ENCODE data around the gene TMEM135.
"Not testable (repeated sequence)": the region's sequence is repeated elsewhere in the genome, so short reads cannot be mapped to it uniquely, and the experiment has no call there.

Gene TMEM135

DNA sequence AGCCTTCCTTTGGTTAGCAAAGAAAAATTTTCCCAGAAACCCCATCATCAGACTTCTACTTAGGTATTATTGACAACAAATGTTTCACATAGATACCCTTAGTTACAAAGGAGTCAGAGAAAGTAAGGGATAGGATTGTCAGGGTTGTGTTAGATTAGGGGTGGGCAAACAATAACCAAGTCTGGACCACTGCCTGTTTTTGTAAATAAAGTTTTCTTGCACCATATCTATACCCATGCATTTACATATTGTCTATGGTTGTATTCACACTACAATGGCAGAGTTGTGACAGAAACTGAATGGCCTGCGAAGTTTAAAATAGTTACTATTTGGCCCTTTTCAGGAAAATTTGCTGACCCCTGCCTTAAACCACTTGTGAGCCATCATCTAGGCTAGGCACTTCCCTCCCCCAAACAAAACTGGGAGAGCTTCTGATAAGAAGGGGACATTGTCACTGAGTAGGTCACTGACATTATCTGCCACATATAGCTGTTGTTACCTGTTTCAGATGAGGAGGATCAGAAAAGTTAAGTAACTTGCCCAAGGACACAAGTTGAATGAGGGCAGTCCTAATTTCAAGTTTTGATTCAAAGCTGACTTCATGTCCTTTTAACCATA lies 40.7 kb upstream of the TMEM135 start:
- DNase-seq (ENCODE audit: low read depth), result no peak

DNA sequence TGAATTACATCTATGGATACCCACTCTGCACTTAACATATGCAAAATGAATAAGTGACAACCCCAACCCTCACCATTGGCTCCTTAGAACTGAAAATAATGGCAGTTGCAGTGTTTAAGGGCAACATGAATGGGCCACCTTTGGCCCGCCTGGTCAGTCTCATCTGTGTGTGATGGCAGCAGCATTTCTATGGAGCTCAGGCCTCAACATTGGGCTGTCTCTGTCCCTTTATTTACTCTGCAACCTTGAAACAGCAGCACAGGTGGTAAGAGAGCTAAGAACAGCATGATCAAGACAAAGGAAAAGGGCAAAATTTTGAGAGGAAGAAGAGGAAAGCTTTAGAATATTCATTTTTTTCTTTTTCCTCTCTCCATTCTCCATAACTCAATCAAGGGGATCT lies 38.3 kb upstream of the TMEM135 start:
- DNase-seq (ENCODE audit: low read depth), result no peak
- no peak overlapping the region for H3K4me3 ChIP-seq (ENCODE audit: low read length)
- TF ChIP-seq, protein P1, sequence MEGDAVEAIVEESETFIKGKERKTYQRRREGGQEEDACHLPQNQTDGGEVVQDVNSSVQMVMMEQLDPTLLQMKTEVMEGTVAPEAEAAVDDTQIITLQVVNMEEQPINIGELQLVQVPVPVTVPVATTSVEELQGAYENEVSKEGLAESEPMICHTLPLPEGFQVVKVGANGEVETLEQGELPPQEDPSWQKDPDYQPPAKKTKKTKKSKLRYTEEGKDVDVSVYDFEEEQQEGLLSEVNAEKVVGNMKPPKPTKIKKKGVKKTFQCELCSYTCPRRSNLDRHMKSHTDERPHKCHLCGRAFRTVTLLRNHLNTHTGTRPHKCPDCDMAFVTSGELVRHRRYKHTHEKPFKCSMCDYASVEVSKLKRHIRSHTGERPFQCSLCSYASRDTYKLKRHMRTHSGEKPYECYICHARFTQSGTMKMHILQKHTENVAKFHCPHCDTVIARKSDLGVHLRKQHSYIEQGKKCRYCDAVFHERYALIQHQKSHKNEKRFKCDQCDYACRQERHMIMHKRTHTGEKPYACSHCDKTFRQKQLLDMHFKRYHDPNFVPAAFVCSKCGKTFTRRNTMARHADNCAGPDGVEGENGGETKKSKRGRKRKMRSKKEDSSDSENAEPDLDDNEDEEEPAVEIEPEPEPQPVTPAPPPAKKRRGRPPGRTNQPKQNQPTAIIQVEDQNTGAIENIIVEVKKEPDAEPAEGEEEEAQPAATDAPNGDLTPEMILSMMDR (conservative IDR thresholded peaks at IDR 0.05; ENCODE audit: low read length), result no peak

More for the DNA sequence above, 40.7 kb upstream of the TMEM135 start:
- TF ChIP-seq, protein P1 (conservative IDR thresholded peaks at IDR 0.05; ENCODE audit: low read length), result no peak
- H3K4me3 ChIP-seq (ENCODE audit: low read length), result no peak overlapping the region

DNA sequence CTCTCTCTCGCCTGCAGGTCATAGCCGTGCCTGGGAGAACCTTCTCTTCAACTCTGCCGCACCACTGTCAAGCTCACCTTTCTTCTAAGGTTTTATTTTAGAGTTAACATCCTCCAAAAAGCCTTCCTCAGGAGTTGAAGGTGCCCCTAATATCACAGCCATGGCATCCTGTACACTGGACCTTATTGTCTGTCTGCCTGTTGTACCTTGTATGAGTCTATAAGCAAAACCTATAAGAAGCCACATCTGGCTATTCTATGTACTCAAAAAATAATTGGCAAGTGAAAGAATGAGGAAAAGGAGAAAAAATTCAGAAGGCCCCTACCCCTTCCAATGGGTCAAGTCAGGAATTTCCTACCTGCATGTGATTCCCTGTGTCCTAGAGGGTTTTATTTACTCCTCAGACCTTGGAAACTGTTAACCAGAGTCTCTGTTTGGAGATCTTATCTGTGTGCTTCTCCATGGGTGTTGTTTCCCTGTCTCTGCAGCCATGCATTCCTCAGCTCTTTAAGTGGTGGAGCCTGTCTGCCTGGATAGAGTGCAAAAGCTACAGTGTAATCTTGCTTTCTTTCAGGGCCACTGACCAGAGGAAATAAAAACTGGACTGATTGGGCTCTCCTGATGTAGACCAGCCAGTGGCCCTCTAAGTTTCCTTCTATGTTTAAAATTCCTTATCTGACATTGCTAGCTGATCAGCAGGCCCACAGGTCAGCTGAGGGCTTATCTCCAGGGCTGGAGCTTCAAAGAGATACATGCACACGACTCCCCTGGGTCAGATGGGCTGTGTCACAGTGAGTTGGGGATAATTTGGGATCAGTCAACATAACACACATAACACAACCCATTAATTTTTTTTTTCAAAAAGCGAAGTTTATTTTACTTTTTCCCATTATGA lies 37.6 kb upstream of the TMEM135 start:
- no peak overlapping the region for H3K4me3 ChIP-seq (ENCODE audit: low read length)
- TF ChIP-seq, protein P1 (conservative IDR thresholded peaks at IDR 0.05; ENCODE audit: low read length), result no peak
- DNase-seq (ENCODE audit: low read depth), result no peak

DNA sequence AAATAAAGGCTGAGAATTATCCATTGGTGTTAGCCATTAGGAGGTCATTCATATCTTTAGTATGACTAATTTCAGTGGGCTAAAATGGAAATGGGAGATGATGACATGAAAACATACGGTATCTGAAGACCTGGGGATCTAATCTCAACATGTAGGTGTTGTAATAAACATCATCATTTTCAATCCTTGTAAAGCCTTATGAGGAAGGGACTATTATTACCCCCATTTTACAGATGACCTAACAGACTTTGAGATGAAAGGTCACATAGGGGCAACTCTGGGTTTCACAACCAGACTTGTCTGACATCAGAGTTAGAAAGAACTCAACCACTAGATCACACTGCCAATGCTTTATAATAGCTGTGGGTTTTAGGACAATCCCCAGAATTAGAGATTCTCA lies 34.8 kb upstream of the TMEM135 start:
- no peak overlapping the region for H3K4me3 ChIP-seq (ENCODE audit: low read length)
- DNase-seq (ENCODE audit: low read depth), result no peak
- TF ChIP-seq, protein P1 (conservative IDR thresholded peaks at IDR 0.05; ENCODE audit: low read length), result no peak

DNA sequence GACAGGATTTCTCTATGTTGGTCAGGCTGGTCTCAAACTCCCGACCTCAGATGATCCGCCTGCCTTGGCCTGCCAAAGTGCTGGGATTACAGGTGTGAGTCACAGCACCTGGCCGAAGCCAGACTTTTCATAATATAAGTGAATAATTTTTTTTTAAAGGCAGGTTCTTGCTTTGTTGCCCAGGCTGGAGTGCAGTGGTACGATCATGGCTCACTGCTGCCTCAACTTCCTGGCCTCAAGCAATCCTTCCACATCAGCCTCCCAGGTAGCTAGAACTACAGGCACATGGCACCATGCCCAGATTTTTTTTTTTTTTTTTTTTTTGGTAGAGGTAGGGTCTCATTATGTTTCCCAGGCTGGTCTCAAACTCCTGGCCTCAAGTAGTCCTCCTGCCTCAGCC lies 33.5 kb upstream of the TMEM135 start:
- not testable (repeated sequence) for DNase-seq (ENCODE audit: low read depth); H3K4me3 ChIP-seq (ENCODE audit: low read length)

DNA sequence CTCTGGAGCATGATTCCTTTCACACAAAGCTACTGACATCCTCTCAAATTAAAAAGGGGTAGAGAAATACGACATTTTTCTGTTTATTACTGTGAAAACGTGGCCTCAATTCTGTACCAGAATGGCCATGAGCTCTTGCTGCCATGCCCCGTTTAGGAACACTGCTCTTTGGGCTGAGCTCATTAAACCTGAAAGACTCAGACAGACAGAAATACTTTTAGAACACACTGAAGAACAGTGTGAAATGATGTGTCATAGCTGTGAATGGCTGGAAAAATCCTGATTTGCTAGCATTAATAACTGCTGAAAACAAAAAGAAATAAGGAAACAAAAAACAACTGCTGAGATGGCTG lies 32.2 kb upstream of the TMEM135 start:
- TF ChIP-seq, protein P1 (conservative IDR thresholded peaks at IDR 0.05; ENCODE audit: low read length), result no peak
- H3K4me3 ChIP-seq (ENCODE audit: low read length), result no peak overlapping the region
- DNase-seq (ENCODE audit: low read depth), result no peak

DNA sequence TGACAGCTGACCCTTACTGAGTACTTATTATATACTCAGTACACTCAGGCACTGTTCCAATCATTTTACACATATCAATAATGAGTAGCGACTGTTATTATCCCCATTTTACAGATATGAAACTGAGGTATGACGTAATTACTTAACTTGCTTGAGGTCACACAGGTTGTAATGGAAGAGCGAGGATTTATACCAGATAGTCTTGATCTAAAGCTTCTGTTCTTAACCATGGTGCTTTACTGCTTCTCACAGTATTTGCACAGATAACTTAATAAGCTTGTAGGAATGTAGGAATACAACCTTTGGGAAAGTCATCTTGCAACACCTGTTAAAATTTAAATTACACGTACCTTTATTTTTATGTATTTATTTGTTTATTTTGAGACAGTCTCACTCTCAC lies 31.7 kb upstream of the TMEM135 start:
- H3K4me3 ChIP-seq (ENCODE audit: low read length), result no peak overlapping the region
- TF ChIP-seq, protein P1 (conservative IDR thresholded peaks at IDR 0.05; ENCODE audit: low read length), result no peak
- no peak for DNase-seq (ENCODE audit: low read depth)

Measured in AG10803 (cell line).